ENCODE data around the gene ABHD14A. TPM values are rescaled to one million over a fixed set of nuclear protein-coding genes. Genes with fewer than 3 reads are reported as not detected.

Gene ABHD14A
- total and polyA plus RNA-seq, 2 of the 13 experiments (the other 11 are each of a cell fraction or from before 2014, with no cell fraction given) = 29.5 to 46.9 TPM

DNA sequence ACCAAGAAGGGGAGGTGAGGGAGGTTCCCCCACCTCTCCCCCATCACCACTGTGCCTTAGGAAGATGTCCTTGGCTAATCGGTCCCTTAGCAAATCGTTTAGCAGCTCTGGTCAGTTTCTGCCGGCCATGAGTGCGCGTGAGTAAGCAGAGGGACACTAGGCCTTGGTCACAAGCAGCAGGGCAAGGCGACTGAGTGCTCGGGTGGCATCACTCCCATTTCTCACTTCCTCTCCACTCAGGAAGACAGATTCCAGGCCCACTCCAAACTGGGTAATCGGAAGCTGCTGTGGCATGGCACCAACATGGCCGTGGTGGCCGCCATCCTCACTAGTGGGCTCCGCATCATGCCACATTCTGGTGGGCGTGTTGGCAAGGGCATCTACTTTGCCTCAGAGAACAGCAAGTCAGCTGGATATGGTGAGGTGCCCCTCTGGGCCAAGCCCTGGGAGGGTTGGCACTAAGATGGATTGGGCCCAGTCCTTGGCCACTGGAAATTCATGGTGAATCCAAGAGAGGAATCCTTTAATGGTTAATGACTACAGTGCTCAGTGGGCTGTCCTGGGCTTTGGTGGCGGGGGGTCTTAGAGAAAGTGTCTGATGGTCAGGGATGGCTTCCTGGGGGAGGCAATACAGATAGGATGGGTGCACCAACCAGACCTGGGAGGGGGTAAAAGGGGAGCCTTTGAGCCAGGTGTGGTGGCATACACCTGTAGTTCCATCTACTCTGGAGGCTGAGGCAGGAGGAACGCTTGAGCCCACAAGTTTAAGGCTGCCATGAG lies 28.7 kb upstream of the ABHD14A start (continued):
- no peak for TF ChIP-seq HOXA5 (CRISPR knock-in tag; IDR thresholded peaks at IDR 0.05)
- TF ChIP-seq ZNF382 (CRISPR knock-in tag; IDR thresholded peaks at IDR 0.05; ENCODE audit: borderline replicate concordance) = no peak
- no peak for TF ChIP-seq DNMT3B (CRISPR knock-in tag; conservative IDR thresholded peaks at IDR 0.05)
- no peak for TF ChIP-seq ZNF451 (CRISPR knock-in tag; IDR thresholded peaks at IDR 0.05)
- no peak for TF ChIP-seq TEAD3 (CRISPR knock-in tag; optimal IDR thresholded peaks at IDR 0.05; ENCODE audit: borderline replicate concordance)
- TF ChIP-seq ZNF776 (CRISPR knock-in tag; IDR thresholded peaks at IDR 0.05) = no peak

GRCh38 chr3:51946796-51947195 lies 28.1 kb upstream of the ABHD14A start:
- H4K20me1 ChIP-seq (ENCODE audit: insufficient read depth, low read length) = no peaks in the 10 kb centered on the region
- ChIA-PET CTCF (ENCODE audit: low intra/inter-chr PET ratio, low total read pairs) (no interaction called here), POLR2A (interaction anchor here (0.7 kb wide), 1 partner anchor 15 kb away, joined by 3 read pairs; no protein-coding TSS in a partner anchor)
- no peaks in the 10 kb centered on the region for H3K9me3 ChIP-seq (ENCODE audit: low read length)
- WGBS (ENCODE audit: low lambda C conversion rate) = 94% methylated on average over 4 of the region's 4 CpGs
- no peak overlapping the region for H3K27ac ChIP-seq (ENCODE audit: extremely low read length, insufficient read depth, low read length)
- H3K4me2 ChIP-seq (ENCODE audit: low read depth, low read length) = no peak overlapping the region
- no peaks in the 10 kb centered on the region for H3K36me3 ChIP-seq (replicated peaks in 1 of 2; ENCODE audit: control insufficient read depth in 1 of 2, insufficient read depth in 2 of 2, low read length in 2 of 2)
- no peak for DNase-seq (ENCODE audit: low spot score)
- no peak for FAIRE-seq
- H3K79me2 ChIP-seq (ENCODE audit: insufficient read depth, low read length) = no peaks in the 10 kb centered on the region
- intact Hi-C loops (cut with micrococcal nuclease; ENCODE audit: unreplicated experiment) = no loop called here
- H3K4me1 ChIP-seq (ENCODE audit: insufficient read depth, low read length) = peaks cover 26% of the 10 kb centered on the region
- no peak for ATAC-seq
- TF ChIP-seq STAT5B (CRISPR knock-in tag; IDR thresholded peaks at IDR 0.05) (no peak), ZFP82 (CRISPR knock-in tag; IDR thresholded peaks at IDR 0.05; ENCODE audit: borderline replicate concordance) (no peak), MEIS1 (CRISPR knock-in tag; IDR thresholded peaks at IDR 0.05; ENCODE audit: borderline replicate concordance) (no peak), ZGPAT (CRISPR knock-in tag; IDR thresholded peaks at IDR 0.05) (no peak), ZKSCAN5 (CRISPR knock-in tag; IDR thresholded peaks at IDR 0.05) (no peak), ZNF235 (CRISPR knock-in tag; IDR thresholded peaks at IDR 0.05; ENCODE audit: borderline replicate concordance) (no peak), NKX3-1 (CRISPR knock-in tag; IDR thresholded peaks at IDR 0.05) (no peak), PRMT3 (CRISPR knock-in tag; IDR thresholded peaks at IDR 0.05; ENCODE audit: borderline replicate concordance, low read depth) (no peak)
- H3K9ac ChIP-seq (ENCODE audit: insufficient read depth, low read depth, low read length) = no peak overlapping the region
- in situ Hi-C loops (cut with HindIII; ENCODE audit: extremely low pct_ligation_motif_present, low pct_unique_long_range_greater_than_20kb) = no loop called here
- no peak overlapping the region for H3K4me3 ChIP-seq (replicated peaks in 1 of 3; ENCODE audit: insufficient read depth in 1 of 3, low read depth in 2 of 3, low read length in 3 of 3)
- no peaks in the 10 kb centered on the region for H3K27me3 ChIP-seq (ENCODE audit: control insufficient read depth in 1 of 2, insufficient read depth in 2 of 2, low read length in 2 of 2)
- no peak overlapping the region for H2AFZ ChIP-seq (ENCODE audit: low read length)
- BruUV-seq (replicated peaks) = no TSS peak

Measured in HepG2 (cell line).